IPS DF 6.9 (cell line): ENCODE data around the gene PRODH.
"Not testable (repeated sequence)": the region's sequence is repeated elsewhere in the genome, so short reads cannot be mapped to it uniquely, and the experiment has no call there.

Experiments used
- DNase-seq: peaks from one replicate; pipeline ENCODE4 v3.0.0-alpha.2; 2013; ENCODE audit warnings: low read depth, low spot score
- H3K27ac ChIP-seq: one replicate; pipeline ENCODE4 v1.5.1; 2013; ENCODE audit warnings: low read length, control low read depth
- H3K27me3 ChIP-seq: 2 replicates; pipeline ENCODE4 v1.6.1; 2013; ENCODE audit warnings: mild to moderate bottlenecking, low read length; ENCODE audit not compliant: control insufficient read depth, insufficient read depth
- H3K36me3 ChIP-seq: 2 replicates; pipeline ENCODE4 v1.6.1; 2013; ENCODE audit warnings: low read length; ENCODE audit not compliant: control insufficient read depth, insufficient read depth
- H3K4me1 ChIP-seq: 2 replicates; pipeline ENCODE4 v1.6.1; 2013; ENCODE audit warnings: low read length; ENCODE audit not compliant: control insufficient read depth, insufficient read depth
- H3K4me3 ChIP-seq: 2 replicates; pipeline ENCODE4 v1.5.1; 2013; ENCODE audit warnings: mild to moderate bottlenecking, low read length
- H3K9me3 ChIP-seq: 2 replicates; pipeline ENCODE4 v1.6.1; 2013; ENCODE audit warnings: low read length, inconsistent platforms; ENCODE audit not compliant: control insufficient read depth, insufficient read depth
- WGBS: extraction: QIAGEN DNeasy Blood & Tissue Kit; methylation state at CpG from one replicate; pipeline ENCODE4 v1.1.7; 2013; ENCODE audit warnings: mixed read lengths, missing lambda C conversion rate; ENCODE audit not compliant: insufficient read length, insufficient coverage; 5-methylcytosine and 5-hydroxymethylcytosine counted together

PRODH gene

GRCh38 chr22:18968011-18968749 lies 32.1 kb upstream of the PRODH start:
- no peak overlapping the region for H3K27ac ChIP-seq
- no peaks in the 10 kb centered on the region for H3K27me3 ChIP-seq
- H3K36me3 ChIP-seq: no peaks in the 10 kb centered on the region; the same call in 1 of the 2 replicates
- DNase-seq: no peak
- WGBS: no CpG with 5 or more reads among the region's 20 CpGs
- H3K9me3 ChIP-seq: no peaks in the 10 kb centered on the region
- no peak overlapping the region for H3K4me3 ChIP-seq
- H3K4me1 ChIP-seq: peaks cover 2% of the 10 kb centered on the region

- not testable (repeated sequence) for H3K36me3 ChIP-seq, H3K4me3 ChIP-seq, DNase-seq, H3K27me3 ChIP-seq, H3K9me3 ChIP-seq, H3K4me1 ChIP-seq, H3K27ac ChIP-seq
- WGBS: no CpG with 5 or more reads among the region's 14 CpGs
Measured at GRCh38 chr22:18967391-18968010, 31.4 kb upstream of the PRODH start.

GRCh38 chr22:18966748-18967147 lies 30.7 kb upstream of the PRODH start:
- no peak overlapping the region for H3K4me3 ChIP-seq
- H3K36me3 ChIP-seq: no peaks in the 10 kb centered on the region; the same call in 1 of the 2 replicates
- H3K9me3 ChIP-seq: no peaks in the 10 kb centered on the region
- no CpG with 5 or more reads among the region's 7 CpGs for WGBS
- no peaks in the 10 kb centered on the region for H3K27me3 ChIP-seq
- no peak for DNase-seq
- peaks cover 2% of the 10 kb centered on the region for H3K4me1 ChIP-seq
- H3K27ac ChIP-seq: no peak overlapping the region

GRCh38 chr22:18965526-18966421 lies 29.7 kb upstream of the PRODH start:
- Histone ChIP-seq H3K4me3 (no peak overlapping the region), H3K9me3 (no peaks in the 10 kb centered on the region), H3K27me3 (no peaks in the 10 kb centered on the region), H3K36me3 (no peaks in the 10 kb centered on the region; the same call in 1 of the 2 replicates), H3K27ac (no peak overlapping the region), H3K4me1 (no peaks in the 10 kb centered on the region; the same call in 1 of the 2 replicates)
- no peak for DNase-seq
- no CpG with 5 or more reads among the region's 14 CpGs for whole genome bisulfite sequencing

GRCh38 chr22:18964501-18965265 lies 28.6 kb upstream of the PRODH start:
- WGBS: no CpG with 5 or more reads among the region's 19 CpGs
- not testable (repeated sequence) for H3K4me3 ChIP-seq, H3K27me3 ChIP-seq, DNase-seq, H3K27ac ChIP-seq, H3K4me1 ChIP-seq, H3K36me3 ChIP-seq, H3K9me3 ChIP-seq

- H3K27me3 ChIP-seq, DNase-seq, H3K36me3 ChIP-seq, H3K27ac ChIP-seq, H3K4me3 ChIP-seq, H3K4me1 ChIP-seq, H3K9me3 ChIP-seq: not testable (repeated sequence)
- no CpG with 5 or more reads among the region's 10 CpGs for WGBS
Measured at GRCh38 chr22:18964051-18964450, 28.0 kb upstream of the PRODH start.

- WGBS: no CpG with 5 or more reads among the region's 3 CpGs
- H3K4me1 ChIP-seq: no peaks in the 10 kb centered on the region; the same call in 1 of the 2 replicates
- H3K9me3 ChIP-seq: no peaks in the 10 kb centered on the region
- H3K27me3 ChIP-seq: no peaks in the 10 kb centered on the region
- H3K36me3 ChIP-seq: no peaks in the 10 kb centered on the region; the same call in 1 of the 2 replicates
- no peak for DNase-seq
- H3K27ac ChIP-seq: no peak overlapping the region
- H3K4me3 ChIP-seq: no peak overlapping the region
Measured at GRCh38 chr22:18962308-18962635, 26.2 kb upstream of the PRODH start.

- not testable (repeated sequence) for H3K4me1 ChIP-seq, H3K27me3 ChIP-seq, H3K36me3 ChIP-seq, H3K9me3 ChIP-seq, H3K27ac ChIP-seq, H3K4me3 ChIP-seq, DNase-seq
- 100% methylated on average over 1 of the region's 8 CpGs for WGBS
Measured at GRCh38 chr22:18961632-18962307, 25.7 kb upstream of the PRODH start.

GRCh38 chr22:18961201-18961600 lies 25.1 kb upstream of the PRODH start:
- not testable (repeated sequence) for DNase-seq, H3K4me1 ChIP-seq, H3K4me3 ChIP-seq, H3K27ac ChIP-seq, H3K36me3 ChIP-seq, H3K9me3 ChIP-seq, H3K27me3 ChIP-seq
- WGBS: no CpG with 5 or more reads among the region's 7 CpGs
